Astrocyte (in vitro differentiated cells and primary cell): ENCODE measurements around the gene MX2.

Experiments
- CTCF ChIP-seq: IDR thresholded peaks from 2 replicates; pipeline ENCODE4 v1.5.1; 2011; ENCODE audit warnings: low read depth, mild to moderate bottlenecking, inconsistent platforms, low read length, moderate library complexity; ENCODE audit not compliant: insufficient read depth
- EZH2 ChIP-seq: IDR thresholded peaks from 2 replicates; pipeline ENCODE4 v1.6.1; 2012; ENCODE audit warnings: mild to moderate bottlenecking, low read length, inconsistent platforms; ENCODE audit not compliant: insufficient read depth

GRCh38 chr21:41419921-41420862, 58.4 kb downstream of the MX2 start:
- no peak for TF ChIP-seq CTCF
- TF ChIP-seq EZH2 = no peak
